Stimulated activated CD4-positive, alpha-beta T cell treated with anti-CD3 and anti-CD28 coated beads, Interleukin-1b, Interleukin-23, amount 100 ng/mL, for 4 hours (primary cell): Measurements from ENCODE around the gene C1orf159.

ENCODE experiments used
- DNase-seq, 2 donors: peaks; one replicate each; pipeline ENCODE4 v3.0.0-alpha.2; 2020; ENCODE audit warnings: low read depth in 2 of 2

C1orf159 gene

DNA sequence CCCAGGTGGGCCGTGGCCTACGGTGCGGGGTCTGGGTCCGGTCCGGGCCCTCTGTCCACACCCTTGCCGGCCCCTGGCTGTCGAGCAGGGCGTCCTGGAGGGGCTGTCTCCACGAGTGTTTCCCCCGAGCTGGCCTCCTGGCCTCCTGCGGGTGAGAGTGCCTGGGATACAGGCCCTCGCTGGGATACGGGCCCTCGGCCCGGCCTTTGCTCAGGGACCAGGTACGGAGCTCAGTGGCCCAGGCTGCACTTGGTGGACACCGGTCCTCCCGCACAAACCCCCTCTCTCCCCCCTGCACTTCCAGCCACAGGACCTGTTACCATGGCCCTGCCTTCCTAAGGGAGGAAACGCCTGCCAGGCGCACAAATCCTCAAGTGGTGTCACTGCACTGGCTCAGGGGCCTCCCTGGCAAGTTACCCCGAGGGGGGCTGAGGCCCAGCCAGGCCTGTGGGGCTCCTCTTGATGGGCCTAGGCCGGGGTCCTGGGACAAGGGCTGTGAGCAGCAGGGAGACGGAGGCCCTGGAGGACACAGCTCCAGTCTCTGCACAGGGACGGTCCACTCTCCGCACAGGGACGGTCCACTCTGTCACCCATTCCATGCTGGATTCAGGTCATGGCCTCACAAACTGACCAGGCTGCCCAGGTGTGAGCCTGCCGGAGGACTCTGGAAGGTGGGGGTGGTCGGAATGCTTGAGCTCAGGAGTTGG lies 23.6 kb downstream of the C1orf159 start:
- DNase-seq: no peak

DNA sequence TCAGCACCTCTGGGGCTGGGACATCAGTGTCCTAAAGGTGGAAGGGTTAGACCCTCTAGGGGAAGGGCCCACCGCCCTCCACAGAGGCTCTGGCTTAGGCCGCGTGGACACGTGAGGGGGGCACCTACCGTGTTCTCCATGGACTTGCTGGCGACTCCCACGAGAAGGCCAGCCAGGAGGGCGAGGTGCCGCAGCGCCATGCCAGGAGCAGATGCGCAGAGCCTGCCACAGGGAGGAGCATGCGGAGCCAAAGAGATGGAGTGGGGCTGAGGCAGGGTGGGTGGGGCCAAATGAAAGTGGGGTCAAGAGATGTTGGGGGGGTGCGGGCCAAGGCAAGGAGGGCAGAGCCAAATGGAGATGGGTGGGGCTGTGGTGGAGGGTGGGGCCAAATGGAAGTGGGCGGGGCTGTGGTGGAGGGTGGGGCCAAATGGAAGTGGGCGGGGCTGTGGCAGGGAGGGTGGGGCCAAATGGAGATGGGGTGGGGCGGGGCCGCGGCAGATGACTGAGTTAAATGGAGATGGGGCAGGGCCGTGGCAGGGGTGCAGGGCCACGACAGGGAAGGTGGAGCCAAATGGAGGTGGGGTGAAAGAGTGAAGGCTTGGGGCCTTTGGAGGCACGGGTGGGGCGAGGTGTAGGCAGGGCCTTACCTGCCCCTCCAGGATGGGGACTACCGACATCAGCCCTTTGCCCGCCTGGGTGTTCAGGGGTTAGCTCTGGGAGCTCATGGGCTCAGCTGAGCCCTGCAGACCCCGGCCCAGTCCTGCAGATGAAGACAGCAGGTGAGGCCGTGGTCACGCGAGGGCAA lies 24.3 kb downstream of the C1orf159 start:
- no peak for DNase-seq

DNA sequence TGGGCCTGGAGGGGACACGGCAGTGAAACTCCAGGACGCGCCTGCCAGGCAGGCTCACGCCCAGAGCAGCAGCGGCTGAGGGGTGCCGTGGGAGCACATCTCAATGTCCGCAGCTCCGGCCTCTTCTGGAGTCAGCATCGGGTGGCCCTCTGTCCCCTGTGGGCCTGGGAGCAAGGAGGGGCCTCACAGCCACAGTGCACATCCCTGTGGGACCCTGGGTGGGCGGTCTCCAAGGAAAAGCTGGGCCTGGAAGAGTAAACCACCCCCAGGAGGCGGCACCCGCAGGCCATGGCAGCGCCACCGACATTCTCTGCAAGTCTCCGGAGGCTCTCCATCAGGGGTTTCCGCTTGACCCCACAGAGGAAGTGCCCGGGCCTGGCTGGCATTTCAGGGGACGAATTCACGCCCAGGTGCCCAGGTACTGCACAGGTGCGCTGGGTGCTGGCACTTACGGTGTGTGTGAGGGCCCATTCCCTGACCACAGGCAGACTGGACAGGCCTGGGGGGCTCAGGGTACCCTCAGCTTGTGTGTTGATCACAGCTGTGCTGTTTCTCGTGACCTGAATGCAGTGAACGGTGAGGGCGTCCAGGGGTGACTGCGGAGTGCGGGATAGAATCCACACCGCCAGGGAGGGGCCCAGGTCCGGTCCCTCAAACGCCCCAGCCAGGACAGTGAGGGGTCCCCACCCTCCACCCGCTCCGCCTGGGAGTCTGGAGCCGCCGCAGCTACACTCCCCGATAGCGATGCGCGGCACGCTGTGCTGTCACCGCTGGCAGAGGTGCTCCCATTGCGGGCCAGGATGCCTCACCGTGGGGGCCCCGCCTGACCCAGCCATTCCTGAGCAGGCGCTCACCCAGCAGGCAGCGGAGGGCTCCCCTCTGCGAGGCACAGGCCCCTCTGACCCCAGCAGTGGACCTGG lies 25.2 kb downstream of the C1orf159 start:
- DNase-seq: no peak

DNA sequence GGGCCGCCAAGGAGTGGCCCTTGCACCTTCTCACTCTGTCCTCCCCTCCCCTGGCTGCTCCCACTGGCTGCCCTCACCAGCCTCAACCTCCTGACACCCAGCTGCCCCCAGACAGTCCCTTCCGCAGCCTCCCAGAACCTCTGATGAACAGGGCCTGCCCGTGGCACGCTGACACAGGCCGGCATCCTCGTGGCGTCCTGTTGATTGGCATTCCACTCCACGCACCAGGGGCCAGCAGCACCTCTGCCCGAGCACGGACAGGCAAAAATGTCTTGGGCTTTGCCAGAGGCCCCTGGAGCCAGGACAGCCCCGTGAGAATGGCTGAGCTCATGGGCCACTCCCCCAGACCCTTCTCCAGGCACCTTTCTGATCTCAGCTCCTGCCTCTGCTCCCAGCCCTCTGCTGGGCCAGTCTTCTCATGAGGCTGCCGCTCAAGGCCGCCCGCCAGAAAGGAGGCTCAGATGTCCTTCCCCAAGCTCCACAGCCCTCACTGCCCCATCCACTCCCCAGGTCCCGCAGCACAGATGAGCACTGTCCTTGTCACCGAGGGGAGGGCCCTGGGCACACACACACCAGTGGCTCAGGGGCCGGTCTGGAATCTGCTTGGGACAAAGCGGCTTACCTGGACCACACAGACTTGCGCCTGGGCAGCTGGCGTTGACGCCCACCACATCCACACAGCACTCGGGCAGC lies 26.0 kb downstream of the C1orf159 start:
- DNase-seq: no peak

DNA sequence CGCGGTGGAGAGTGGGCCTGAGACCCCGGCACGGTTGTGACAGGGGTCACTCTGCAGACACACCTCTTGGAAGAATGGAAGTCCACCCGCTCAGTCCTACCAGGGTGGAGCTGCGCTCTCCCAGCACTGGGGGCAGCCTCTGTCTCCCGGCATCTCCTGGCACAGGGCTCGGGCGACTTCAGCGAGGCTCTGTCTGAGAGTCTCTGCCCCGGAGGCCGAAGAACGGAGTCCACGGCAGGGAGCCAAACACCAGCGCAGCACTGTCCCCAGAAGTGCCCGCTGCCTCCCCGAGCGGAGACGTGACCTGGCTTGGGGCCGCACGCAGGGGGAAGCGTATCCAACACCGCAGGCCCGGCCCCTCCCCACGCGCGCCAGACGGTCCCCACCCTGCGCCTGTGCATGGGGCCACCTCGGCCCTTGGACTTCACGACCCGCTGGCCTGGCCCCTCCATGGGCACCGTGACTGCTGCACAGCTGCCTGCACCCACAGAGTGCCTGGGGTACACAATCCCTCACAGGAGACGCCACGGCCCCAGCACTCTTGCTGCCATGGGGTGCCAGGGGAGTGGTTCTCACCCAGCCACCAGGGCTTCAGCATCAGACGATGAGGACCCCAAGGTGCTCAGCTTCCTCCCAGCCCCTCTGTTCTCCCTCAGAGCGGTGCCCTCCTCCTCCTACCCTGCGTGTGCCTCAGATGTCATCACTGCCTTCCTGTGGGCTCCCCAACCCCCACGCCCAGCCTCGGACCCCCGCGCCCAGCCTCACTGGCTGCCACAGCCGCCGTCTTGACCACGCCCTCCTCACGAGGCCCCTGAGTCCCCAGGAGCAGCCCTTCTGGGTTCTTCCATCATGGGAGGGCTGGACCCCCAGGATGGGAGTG lies 26.8 kb downstream of the C1orf159 start:
- no peak for DNase-seq

DNA sequence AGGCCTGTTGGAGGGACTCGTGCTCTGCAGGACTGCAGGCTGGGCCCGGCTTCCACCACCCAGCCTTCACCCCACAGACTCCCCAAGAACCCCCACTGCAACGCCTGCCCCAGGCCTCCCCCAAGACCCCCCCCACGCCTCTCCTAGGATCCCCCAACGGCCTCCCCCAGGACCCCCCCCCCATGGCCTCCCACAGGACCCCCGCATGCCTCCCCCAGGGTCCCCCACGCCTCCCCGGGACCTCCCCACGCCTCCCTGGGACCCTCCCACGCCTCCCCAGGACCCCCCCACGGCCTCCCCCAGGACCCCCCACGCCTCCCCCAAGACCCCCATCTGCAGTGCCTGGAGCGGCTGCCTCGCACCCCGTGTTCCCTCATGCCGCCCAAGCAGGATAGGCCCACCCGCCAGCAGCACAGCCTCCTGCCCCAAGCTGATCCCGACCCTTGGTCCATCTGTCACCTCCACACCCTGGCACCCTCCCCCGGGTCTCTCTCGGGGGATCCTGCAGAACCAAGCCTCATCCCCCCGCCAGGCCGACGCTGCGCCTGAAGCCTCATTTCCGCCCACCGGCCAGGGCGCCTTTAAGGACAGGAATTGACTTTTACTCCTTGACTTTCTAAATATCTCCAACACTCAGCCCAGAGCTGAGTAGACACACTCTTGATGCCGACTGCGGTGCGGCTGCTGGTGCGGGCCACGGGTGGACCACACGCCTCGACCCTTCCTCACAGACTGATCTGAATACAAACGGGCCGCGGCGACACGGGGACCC lies 27.7 kb downstream of the C1orf159 start:
- no peak for DNase-seq

DNA sequence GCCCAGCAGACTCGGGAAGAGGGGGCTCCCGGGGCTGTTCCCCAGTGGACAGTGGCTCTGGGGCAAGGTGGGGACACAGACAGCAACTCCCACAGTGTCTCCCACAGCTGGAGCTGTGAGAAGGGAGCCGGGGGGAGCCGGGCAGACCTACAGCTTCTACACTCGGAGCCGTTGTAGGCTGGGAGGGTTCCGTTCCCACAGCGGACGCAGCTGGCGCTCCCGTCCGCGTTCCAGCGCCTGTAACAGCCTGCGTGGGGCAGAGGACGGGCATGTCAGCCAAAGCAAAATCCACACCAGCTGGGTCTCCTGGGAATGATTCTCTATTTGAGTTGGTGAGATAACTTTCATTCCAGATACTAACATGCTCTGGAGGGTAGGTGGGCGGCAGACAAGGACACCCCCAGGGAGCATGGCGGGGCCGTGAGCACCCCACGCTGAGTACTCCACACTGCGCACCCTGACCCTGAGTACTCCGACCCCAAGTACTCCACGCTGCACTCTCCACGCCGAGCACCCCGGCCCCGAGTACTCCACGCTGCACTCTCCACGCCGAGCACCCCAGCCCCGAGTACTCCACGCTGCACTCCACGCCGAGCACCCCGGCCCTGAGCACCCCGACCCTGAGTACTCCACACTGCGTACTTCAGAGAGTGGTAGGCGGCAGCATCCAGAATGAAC lies 28.4 kb downstream of the C1orf159 start:
- no peak for DNase-seq

DNA sequence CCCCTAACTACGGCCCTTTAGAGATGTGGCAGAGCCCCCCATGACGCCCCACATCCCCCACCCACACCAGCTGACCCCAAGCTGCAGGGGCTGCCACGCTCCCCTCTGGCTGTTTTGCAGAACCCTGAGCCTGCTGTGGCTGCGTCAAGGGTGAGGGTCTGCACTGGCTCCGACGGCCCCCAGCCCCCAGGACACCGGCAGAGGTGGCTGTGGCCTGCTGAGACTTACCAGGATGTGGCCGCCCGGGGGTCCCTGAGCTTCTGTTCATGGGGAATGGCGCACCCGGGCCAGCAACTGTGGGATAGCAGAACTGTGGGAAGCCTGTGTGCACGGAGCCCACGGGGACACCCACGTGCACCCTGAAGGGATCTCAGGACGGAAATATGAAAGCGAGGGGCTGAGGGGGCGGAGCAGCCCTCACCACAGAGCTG lies 29.0 kb downstream of the C1orf159 start:
- no peak for DNase-seq

DNA sequence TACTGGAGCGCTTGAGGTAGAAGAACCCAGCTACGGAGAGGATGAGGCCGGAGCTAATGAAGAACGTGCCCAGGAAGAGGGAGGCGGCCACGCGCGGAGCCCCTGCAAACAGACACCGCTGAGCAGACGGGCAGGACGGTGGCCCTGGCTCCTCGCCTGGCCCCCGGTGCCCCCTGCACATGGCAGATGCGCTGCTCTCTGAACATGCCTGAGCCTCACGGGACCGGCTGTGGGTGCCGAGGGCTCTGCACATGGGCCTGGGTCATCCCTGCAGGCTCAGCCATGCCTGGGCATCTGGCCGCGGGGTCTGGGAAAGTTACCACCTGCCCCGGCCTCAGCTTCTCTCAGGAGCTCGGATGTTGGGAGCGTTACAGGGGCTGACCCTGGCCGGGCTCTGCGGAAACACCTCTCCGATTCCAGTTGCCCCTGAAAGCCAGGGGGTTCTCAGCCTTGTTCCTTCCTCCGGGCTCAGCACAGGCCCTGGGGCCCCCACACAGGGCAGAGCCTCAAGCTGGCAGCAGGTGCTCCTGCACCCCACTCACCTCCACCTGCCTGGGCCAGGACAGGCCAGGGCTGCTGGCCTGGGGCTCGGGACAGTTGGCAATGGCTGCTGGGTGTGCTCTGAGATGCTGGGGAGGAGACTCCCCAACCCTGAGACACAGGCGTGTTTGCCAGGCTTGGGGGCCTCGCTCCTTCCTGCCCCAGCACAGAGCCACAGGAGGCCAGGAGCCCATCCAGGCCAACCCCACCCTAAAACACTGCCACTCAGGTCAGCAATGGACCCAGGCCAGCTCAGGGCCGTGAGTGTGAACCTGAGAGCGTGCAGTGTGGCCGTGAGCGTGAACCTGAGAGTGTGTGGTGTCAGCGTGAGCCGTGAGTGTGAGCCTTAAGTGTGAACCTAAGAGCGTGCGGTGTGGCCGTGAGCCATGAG lies 29.7 kb downstream of the C1orf159 start:
- no peak for DNase-seq

DNA sequence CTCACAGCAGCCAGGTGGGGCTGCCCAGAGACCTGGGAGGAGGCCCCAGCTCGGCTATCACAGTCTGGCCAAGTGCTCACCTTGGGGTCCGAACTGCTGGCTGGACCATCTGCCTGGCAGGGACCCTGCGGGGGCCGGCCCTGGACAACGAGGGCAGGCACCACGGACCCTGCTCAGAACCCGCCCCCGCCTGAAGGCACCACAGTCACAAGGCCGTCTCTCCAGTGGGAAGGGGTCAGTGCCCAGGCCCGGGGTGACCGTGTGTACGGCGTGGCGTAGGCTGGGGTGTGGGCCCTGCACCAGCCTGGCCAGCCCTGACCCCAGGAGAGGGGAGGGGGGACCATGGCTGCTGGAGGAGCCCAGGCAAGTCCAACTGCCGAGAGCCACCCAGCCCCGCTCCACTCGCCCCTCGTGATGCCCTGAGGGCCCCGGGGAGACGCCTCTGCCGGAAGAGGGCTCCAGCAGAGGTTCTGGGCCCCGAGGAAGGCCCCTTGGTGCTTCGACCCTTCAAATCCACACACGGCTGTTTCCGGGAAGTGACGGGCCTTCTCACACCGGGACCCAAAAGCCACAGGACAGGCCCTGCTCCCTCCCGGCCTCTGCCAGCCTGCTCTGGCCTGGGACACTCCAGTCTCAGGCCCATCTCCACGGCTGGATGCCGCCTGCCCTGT lies 30.6 kb downstream of the C1orf159 start:
- DNase-seq: no peak

DNA sequence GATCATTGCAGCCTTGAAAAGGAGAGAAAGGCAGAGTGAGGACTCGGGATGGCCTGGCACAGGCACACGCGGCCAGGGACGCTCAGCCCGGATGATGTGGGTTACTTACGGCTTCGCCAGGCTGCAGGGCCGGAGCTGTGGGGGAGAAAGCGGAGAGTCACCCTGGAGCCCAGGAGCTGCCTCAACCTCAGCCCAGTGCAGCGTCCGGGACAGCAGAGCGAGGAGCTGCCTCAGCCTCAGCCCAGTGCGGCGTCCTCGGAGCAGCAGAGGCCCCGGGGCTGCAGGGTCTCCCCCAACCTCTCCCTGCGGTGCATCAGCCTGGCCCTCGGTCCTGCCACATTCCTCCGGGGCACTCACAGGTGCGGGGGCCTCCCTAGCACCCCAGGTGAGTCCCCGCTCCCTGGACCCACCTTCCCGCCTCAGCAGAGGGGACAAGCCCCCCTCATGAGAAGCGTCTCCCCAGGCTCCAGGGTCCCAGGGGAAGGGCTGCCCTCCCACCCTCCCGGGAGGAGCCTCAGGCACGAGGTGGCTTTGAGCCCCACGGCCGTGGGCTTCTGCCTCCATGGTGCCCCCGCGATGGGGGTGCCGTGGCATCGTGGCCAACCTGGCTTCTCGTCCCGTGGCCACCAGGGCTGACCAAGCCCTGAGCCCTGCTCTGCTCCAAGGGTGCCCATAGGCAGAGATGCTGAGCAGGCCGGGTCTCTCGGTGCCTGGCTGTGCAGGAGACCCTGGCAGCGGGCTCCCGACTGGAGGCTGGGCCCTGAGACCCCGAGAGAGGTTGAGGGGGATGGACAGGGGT lies 31.3 kb downstream of the C1orf159 start:
- DNase-seq: no peak

DNA sequence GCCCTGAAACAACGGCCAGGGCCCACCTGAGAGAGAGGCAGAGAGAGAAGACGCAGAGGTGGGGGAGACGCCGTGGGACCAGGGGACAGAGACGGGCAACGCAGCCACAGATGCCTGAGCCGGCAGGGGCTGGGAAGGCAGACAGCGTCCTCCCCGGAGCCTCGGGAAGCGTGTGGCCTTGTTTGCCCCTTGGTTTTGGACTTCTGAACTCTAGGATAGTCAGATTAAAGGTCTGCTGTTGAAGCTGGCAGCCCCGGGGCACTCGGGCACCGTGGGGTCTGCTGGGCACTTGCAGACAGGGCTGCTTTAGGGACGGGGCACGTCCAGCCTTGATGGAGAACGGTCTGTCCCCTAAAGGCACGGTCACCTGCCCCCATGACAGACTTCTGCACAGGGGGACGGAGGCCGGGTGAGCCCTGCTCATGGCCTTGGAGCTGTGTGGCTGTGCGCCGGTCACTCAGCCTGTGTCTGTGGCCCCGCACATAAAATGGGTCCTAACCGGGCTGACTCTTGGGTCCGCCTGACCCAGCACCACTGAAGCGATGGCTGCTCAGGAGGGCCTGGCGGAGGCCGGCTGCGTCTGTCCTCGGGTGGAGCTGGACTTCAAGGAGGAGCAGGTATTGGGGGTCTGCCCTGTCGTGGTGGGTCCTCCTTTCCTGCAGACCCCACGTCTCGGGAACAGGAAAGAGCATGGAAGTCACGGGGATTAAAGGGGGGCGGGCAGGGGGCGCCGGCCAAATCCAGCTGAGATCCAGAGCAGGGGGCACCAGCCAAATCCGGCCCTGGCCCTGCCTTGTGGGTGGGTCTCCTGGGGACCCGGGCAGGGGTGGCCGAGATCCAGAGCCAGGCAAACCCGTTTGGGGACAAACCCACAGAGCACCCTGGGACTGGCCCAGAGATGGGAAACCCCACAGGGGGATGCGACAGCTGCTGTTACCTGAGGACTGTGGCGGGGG lies 32.2 kb downstream of the C1orf159 start:
- no peak for DNase-seq

DNA sequence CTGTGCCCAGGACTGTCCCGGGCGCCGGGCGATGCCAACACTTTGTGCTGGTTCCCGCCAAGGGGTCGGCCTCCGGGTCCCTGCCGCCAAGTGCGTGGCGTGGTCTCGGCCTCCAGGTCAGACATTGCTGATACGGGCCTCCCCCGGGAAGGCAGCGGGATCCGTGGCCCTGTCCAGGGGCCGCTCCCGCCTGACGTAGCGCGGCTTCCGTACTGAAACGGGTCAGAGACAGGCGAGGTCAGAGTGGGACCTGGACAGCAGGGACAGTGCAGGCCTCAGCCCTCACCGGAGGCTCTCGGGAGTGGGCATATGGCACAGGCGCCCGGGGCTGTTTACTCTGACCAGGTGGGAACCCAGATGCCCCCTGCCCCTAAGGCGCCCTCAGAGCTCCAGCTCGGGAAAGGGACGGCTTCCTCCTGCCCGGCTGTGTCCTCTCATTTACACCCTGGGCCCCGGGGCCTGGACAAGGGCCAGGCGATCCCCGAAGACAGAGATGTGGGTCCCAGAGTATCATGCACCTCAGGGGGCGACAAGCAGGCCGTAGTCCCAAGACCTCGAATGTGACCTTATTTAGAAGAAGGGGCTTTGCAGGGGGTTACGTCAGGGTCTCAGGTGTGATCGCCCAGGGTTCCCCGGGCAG lies 33.0 kb downstream of the C1orf159 start:
- no peak for DNase-seq

DNA sequence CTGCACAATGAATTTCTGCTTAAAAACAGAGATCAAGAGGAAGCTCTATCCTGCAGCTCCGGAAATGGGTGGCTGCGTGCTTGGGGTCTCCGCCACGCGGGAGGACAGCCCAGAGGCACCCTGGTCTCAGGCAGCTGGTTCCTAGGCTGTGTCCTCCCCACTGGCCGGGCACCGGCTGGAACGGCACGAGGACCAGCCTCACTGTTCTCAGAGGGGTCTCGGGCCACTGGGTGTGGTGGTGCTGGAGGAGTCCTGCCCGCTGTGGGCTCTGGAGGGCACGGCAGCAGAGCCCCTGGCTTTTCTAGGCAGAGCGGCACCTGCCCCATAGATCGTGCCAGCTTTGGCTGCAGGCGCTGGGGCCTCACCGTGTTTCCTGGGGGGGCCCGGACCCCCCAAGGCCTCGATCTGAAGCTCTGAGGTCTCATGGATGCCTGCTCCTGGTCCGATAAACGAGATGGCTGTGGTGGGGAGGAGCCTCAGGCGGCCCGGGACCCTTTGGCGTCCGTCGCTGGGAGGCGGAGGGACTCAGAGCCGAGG lies 33.6 kb downstream of the C1orf159 start:
- no peak for DNase-seq
